Body of pancreas (tissue), 4 donors: ENCODE measurements around the gene CDC42EP1. TPM values are rescaled to one million over a fixed set of nuclear protein-coding genes. Genes with fewer than 3 reads are reported as not detected.

Experiments used
- ATAC-seq: fragments of 150-250 bp; one replicate; pipeline ENCODE4 v1.9.1; 2016
- DNase-seq, 4 donors: peaks; one replicate each; pipeline ENCODE4 v3.0.0-alpha.2; 2019
- H3K27ac ChIP-seq, 4 donors: fragments of 200-600 bp; sonication (generic); 1 replicate in 3 of 4; 2 replicates in 1 of 4; pipeline versions ENCODE4 v1.5.1 to v1.6.1; 2016 to 2019; ENCODE audit warnings: mild to moderate bottlenecking in 1 of 4, mixed read lengths in 1 of 4, moderate library complexity in 1 of 4
- H3K27me3 ChIP-seq, 2 donors: fragments of 200-600 bp; sonication (generic); one replicate each; pipeline ENCODE4 v1.6.0; 2016; ENCODE audit warnings: mild to moderate bottlenecking in 1 of 2
- H3K36me3 ChIP-seq, 2 donors: fragments of 200-600 bp; sonication (generic); replicated peaks in 1 of 2; 2 replicates each; pipeline ENCODE4 v1.5.1; 2016; ENCODE audit warnings: low read depth in 2 of 2; ENCODE audit not compliant: insufficient read depth in 1 of 2
- H3K4me1 ChIP-seq: fragments of 200-600 bp; sonication (generic); one replicate; pipeline ENCODE4 v1.6.0; 2016
- H3K4me3 ChIP-seq, 2 donors: fragments of 200-600 bp; sonication (generic); 1 replicate in 1 of 2; 2 replicates in 1 of 2; pipeline ENCODE4 v1.5.1; 2016 to 2019
- H3K9me3 ChIP-seq, 3 donors: fragments of 200-600 bp; sonication (generic); 1 replicate in 2 of 3; 2 replicates in 1 of 3; pipeline ENCODE4 v1.5.1; 2016
- POLR2A ChIP-seq, 3 donors: fragments of 450-650 bp; IDR thresholded peaks; one replicate each; pipeline ENCODE4 v1.6.1; 2016; ENCODE audit warnings: antibody characterized with exemption in 3 of 3, mild to moderate bottlenecking in 2 of 3
- whole genome bisulfite sequencing, 2 donors: methylation state at CpG; one replicate each; pipeline ENCODE4 v1.1.5; 2017; 5-methylcytosine and 5-hydroxymethylcytosine counted together
- intact Hi-C: fragments of 100-400 bp; cut with DNase I; formaldehyde crosslinking; loops from one replicate; pipeline ENCODE4 v1.15.1; 2023
- total RNA-seq, 2 donors: library from RNA; depleted of rRNA; stranded (reverse); fragments of >200 nt; gene quantifications; one replicate each; pipeline ENCODE4 v1.1.0, GENCODE V29; 2016
- TF ChIP-seq, protein P1 (sequence below), 7 experiments: fragments of 450-650 bp in 4 of 7; fragments of 200-600 bp in 3 of 7; sonication (generic) in 3 of 7; IDR thresholded peaks; one replicate each; pipeline ENCODE4 v1.5.1; 2016 to 2019; ENCODE audit warnings: antibody characterized with exemption in 7 of 7

CDC42EP1 gene
- total RNA-seq, 2 donors from 2014 or later = 73.2 to 84.7 TPM

DNA sequence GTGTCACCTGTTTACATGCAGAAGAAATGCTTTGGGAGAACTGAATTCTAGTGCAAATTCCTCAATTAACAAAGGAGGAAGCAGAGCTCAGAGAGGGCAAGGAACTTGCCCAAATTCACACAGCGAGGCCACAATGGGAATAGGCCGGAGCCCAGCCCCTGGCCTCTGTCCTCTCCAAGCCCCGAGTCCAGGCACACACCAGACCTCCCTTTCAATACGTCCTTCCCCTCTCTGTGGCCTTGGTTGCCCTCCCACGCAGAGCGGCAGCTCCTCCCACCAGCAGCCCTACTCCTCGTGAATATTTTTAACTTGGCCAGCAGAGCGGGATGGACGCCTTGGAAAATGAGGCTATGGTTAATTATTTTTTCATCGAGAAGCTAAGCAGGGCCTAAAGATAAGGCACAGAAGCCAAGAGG is 39.5 kb upstream of the CDC42EP1 start:
- ATAC-seq (no peak), DNase-seq (no peak)
- peak overlapping the region in 2 of 4 donors; percentile 31 to 42 for H3K27ac ChIP-seq
- no peak overlapping the region for H3K4me3 ChIP-seq
- no peaks in the 10 kb centered on the region for H3K36me3 ChIP-seq
- intact Hi-C loops = no loop called here
- H3K9me3 ChIP-seq = no peaks in the 10 kb centered on the region
- no peak for TF ChIP-seq POLR2A (IDR thresholded peaks at IDR 0.05)
- TF ChIP-seq, protein P1, sequence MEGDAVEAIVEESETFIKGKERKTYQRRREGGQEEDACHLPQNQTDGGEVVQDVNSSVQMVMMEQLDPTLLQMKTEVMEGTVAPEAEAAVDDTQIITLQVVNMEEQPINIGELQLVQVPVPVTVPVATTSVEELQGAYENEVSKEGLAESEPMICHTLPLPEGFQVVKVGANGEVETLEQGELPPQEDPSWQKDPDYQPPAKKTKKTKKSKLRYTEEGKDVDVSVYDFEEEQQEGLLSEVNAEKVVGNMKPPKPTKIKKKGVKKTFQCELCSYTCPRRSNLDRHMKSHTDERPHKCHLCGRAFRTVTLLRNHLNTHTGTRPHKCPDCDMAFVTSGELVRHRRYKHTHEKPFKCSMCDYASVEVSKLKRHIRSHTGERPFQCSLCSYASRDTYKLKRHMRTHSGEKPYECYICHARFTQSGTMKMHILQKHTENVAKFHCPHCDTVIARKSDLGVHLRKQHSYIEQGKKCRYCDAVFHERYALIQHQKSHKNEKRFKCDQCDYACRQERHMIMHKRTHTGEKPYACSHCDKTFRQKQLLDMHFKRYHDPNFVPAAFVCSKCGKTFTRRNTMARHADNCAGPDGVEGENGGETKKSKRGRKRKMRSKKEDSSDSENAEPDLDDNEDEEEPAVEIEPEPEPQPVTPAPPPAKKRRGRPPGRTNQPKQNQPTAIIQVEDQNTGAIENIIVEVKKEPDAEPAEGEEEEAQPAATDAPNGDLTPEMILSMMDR (IDR thresholded peaks at IDR 0.05) = no peak
- H3K4me1 ChIP-seq = peaks cover 20% of the 10 kb centered on the region
- WGBS, 2 donors = 39 to 42% methylated on average over 10 of the region's 10 CpGs
- H3K27me3 ChIP-seq = no peaks in the 10 kb centered on the region

DNA sequence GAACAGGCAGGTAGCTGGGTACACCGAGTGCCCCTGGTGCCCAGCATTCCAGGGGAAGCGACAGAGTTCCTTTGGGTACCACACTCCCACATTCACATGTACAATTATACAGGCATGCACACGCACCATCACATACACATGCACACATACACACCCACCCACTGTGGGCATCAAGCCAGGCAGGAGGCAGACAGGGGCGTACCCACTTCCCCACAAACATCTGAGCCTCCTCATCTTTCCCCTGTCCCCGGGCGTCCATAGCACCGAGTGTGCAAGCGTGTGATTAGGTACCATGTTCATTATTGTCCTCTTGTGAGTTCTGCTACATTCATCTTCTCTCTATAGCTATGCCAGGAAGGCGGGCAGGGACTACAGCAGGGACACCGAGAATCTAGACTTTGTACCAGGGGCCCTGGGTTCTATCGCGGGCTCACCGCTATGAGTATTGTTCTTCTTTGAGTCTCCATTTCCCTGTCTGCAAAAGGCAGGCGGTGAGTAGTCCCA is 39.0 kb upstream of the CDC42EP1 start:
- H3K4me3 ChIP-seq = no peak overlapping the region
- ATAC-seq (no peak), DNase-seq (no peak)
- intact Hi-C loops = no loop called here
- peak overlapping the region in 2 of 4 donors; percentile 31 to 42 for H3K27ac ChIP-seq
- peaks cover 20% of the 10 kb centered on the region for H3K4me1 ChIP-seq
- no peaks in the 10 kb centered on the region for H3K27me3 ChIP-seq
- no peak for TF ChIP-seq POLR2A (IDR thresholded peaks at IDR 0.05)
- TF ChIP-seq, protein P1 (IDR thresholded peaks at IDR 0.05) = no peak
- no peaks in the 10 kb centered on the region for H3K36me3 ChIP-seq
- 64 to 71% methylated on average over 14 of the region's 14 CpGs for WGBS, 2 donors
- H3K9me3 ChIP-seq = no peaks in the 10 kb centered on the region

DNA sequence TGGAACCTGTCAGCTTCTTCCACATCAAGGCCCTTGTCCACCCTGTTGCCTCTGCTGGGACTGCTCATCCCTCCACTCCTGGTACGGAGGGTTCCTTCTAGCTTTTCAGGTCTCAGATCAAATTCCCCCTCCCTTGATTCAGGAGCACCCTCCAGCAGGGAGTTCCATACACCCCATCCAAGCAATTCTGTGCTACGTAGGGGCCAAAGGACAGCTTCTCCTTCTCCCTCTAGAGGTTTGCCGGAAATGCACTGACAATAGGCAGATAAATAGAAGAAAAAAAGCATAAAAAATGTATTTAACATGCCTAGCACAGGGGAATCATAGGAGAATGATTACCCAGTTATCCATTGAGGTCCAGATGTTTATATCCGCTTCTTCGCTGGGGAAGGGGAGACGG is 37.8 kb upstream of the CDC42EP1 start:
- no peak for DNase-seq
- Histone ChIP-seq H3K4me1 (peaks cover 20% of the 10 kb centered on the region), H3K27ac (no peak overlapping the region), H3K4me3 (no peak overlapping the region), H3K27me3 (no peaks in the 10 kb centered on the region), H3K36me3 (no peaks in the 10 kb centered on the region), H3K9me3 (no peaks in the 10 kb centered on the region)
- TF ChIP-seq, protein P1 (IDR thresholded peaks at IDR 0.05) = no peak
- TF ChIP-seq POLR2A (IDR thresholded peaks at IDR 0.05) = no peak
- 89 to 94% methylated on average over 6 of the region's 6 CpGs for WGBS, 2 donors
- no peak for ATAC-seq
- intact Hi-C loops = no loop called here

DNA sequence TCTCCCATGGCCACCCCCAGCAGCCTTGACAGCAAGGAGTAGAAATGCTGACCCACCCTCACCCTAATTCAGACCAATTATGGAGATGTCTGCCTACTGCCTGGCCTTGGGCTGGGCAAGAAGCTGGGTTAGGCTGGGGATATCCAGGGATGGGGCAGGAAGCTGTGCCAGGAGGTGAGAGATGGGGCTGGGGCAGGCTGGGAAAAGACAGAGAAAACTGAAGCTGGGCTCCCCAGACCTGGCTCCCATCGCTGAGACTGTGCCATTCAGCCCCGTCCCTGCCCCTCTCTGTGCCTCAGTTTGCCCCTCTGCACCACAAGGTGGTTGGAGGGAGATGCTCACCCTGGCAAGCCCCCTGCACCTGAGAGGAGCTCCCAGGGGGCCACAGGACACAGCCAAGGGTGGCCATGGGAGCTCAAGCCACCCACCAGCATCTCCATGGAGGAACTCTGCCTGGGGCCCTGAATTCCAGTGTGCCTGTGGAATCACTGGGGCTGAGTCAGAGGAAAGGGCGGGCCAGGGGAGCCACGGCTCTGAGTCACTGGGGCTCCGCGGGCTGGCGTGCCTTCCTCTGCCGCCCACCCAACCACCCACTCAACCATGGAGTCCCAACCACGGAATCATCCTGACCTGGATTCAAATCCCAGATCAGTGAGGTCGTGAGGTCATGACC is 35.1 kb upstream of the CDC42EP1 start:
- DNase-seq (no peak), ATAC-seq (peak; percentile 38)
- Histone ChIP-seq H3K36me3 (no peaks in the 10 kb centered on the region), H3K4me1 (peaks cover 4% of the 10 kb centered on the region), H3K4me3 (no peak overlapping the region), H3K27ac (no peak overlapping the region), H3K27me3 (no peaks in the 10 kb centered on the region), H3K9me3 (no peaks in the 10 kb centered on the region)
- intact Hi-C loops = no loop called here
- 54 to 61% methylated on average over 10 of the region's 10 CpGs for WGBS, 2 donors
- TF ChIP-seq, protein P1 (IDR thresholded peaks at IDR 0.05) = no peak
- no peak for TF ChIP-seq POLR2A (IDR thresholded peaks at IDR 0.05)
